Brain pericyte (primary cell): Measurements from ENCODE around the gene IDE.
"Not testable (repeated sequence)": the region's sequence is repeated elsewhere in the genome, so short reads cannot be mapped to it uniquely, and the experiment has no call there.

Source experiments
- DNase-seq: peaks from one replicate; pipeline ENCODE4 v3.0.0-alpha.2; 2012; ENCODE audit warnings: low read depth, low spot score

Gene IDE

DNA sequence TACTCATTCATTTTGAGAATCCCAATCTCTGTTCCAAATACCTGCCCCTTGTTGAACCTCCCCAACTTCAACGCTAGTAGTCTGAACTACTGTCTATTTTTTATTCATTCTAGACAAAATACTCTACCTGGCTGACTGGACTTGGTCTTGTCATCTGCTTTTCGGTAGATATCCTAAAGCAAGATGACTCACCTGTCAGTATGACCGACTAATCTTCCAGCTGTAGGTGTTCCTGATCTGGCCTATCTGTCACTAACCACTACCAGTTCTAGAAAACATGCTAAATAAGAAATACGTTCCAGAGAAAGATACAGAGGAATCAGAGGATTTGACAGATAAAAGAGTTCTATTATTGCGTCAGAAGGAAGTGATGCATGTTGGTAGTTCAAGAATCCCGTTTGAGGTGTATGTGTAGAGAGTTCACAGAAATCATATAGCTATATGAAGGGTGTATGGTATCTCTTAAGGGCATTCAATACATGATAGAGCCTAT is 81.1 kb downstream of the IDE start:
- no peak for DNase-seq

DNA sequence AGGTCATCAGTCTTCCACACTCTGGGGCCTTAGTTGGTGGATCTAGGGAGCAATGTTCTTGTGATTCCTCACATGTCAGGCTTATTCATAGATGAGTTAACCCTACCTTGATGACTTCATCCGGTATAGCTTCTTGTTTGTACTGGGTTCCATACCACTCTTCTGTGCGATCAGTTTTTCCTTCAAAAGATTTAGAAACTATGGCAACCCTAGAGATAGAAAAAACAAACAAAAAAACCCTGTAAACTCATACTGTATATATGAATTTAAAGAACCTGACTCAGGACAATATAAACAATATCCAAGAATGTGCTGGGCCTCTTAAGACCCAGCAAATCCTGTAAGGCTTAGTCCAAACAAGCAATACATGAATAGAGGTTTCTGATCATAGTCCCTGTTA is 83.5 kb downstream of the IDE start:
- DNase-seq: no peak

DNA sequence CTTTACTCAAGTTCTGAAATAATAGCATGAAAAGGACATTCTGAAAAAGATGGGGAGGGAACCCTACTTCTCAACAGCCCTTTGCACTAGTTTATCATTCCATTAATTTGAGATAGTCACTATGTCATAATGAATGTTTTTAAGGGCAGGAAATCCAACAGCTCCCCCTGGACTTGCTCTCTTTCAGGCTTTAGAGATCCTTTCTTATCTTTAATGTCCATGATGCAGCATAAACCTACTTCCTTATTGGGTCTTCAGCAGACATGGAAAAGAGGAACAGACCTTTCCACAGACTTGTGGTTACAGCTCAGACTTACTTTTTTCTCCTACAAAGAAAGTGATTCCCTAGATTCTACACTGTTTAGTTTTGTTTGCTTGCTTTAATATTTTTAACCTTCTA is 87.3 kb downstream of the IDE start:
- no peak for DNase-seq

DNA sequence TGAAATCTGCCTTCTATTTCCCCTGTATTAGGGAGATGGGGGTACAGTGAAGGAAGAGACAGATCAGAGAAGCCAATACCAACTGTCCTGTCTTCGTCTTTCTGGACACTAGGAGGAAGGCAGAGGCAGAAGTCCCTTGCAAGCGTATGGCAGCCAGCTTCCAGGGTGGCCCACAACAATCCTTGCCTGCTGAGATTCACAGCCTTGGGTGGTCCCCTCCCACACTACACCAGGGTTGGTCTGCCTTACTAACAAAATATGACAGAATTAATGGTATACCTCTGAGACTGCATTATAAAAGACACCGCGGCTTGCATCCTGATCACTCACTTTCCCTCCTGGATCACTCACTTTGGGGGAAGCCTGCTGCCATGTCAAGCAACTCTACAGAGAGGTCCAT is 90.4 kb downstream of the IDE start:
- no peak for DNase-seq

DNA sequence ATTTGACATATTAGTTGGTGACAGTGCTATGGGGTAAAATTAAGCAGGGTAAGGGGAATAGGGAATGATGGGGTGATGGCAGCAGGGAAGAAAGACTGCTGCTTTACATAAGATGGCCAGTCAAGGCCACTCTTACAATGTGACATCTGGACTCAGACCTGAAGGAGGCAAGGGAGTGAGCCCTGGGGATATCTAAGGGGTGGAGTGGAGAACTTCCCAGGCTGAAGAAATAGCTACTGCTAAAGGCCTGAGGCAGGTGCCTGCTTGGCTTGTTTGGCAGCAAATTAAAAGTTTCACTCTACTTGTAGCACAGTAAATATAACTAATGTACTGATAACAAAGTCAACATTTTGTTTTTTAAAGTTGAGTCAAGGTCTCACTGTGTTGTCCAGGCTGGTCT is 93.5 kb downstream of the IDE start:
- DNase-seq: no peak

DNA sequence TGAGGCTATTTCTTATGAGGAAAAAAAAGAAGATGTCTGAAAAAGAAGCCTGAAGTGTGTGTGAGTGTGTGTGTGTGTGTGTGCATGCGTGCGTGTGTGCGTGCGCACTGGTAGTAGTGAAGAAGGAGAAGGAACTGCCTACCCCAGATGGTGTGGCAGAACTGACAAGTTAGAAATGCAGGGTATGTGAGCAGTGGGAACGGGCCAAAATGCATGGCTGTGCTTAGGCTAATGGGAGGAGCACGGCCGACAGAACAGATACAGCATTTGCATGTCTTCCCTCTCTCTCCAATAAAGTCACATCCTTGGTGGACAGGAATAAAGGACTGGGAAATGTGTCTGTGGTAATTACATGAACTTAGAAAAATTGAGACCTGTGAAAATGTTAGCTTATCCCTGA is 94.3 kb downstream of the IDE start:
- DNase-seq: no peak

DNA sequence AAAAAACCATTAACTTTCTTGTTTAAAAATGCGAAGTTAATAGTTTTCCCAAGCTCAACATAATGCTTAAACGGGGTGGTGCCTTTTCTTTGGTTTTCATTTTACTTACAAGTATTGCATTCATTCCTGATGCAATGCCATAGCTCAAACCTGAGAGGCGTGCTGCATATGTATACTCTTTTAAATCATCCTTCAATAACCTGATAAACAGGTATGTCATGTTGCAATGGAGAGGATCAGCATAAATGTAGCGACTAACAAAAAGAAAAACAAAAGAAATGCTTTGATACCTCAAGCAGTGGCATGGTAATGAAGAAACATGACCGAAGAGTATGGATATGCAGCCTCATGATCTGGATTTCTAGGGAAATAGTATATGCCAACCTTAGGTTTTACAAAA is 95.4 kb downstream of the IDE start:
- DNase-seq: no peak

DNA sequence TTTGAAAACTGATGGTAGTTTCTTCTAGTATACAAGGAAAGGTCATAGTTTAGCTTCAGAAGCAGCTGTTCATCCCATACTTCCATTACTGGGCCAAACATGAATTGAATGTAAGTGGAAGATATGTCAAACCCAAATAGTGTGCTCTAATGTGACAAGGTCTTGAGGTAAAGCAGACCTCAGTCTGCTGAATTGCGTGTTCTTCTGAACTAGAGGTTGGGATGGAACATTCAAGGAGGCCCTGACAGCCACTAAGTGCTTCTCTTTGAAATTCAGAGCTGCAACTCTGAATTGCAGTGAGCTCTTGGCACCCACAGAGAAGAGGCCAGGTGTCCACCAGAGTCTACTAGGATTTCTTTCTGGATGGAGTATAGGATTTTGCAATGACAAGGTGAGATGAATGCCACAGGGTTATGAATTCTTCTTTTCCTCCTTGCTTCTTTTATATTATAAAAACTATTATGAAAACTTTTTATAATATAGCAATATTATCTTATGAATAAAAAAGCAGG is 98.5 kb downstream of the IDE start:
- DNase-seq: no peak

DNA sequence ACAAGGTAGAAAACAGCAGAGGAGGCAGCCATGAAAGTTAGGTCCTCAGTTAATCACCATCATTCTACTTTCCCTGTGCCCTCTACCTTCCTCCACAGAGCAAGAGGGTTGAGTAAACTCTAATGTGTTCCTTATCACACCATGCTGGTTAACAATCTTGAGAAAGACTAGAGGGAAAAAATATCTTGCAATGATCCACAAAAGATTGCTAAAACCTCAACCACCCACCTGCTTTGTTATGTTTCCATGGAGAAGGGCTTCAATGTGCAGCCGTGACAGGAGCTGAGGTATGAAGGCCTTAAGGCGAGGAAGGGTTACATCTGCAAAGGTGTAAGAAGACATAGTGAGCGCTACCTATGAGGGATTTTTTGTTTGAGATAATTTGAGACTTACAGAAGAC is 103.9 kb downstream of the IDE start:
- DNase-seq: no peak

DNA sequence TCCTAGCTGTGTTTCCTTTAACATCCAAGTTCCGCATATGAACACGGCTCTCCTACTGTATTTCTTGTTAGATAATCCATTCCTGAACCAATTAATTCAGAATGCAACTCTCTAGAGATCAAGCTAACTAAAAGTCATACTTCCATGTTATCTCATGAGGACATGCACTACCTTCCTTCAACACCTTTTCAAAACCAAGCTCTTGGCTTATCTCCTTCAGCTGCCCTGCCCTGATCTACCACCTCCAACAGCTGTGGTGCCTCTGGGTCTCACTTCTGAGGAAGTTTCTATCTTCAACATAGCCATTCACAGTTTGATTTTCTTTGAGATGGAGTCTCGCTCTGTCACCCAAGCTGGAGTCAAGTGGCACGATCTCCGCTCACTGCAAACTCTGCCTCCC is 109.5 kb downstream of the IDE start:
- no peak for DNase-seq

DNA sequence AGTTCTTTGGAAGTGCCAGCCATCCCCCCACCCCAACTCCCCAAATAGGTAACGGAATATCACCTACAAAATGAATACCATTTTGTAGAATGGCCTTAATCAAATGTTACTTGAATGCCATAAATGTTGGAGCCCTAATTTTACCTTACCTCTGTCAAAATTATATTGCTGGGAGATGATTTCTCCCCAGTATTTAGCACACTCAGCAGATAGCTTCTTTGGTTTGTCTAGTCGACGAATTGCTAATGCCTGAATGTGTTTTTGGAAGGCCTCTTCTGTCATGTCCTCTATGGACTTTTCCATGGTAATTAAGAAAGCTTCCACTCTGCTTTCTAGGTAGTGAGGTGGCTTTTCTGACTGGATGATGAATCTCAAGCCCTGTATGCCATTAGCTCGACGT is 110.3 kb downstream of the IDE start:
- DNase-seq: no peak

DNA sequence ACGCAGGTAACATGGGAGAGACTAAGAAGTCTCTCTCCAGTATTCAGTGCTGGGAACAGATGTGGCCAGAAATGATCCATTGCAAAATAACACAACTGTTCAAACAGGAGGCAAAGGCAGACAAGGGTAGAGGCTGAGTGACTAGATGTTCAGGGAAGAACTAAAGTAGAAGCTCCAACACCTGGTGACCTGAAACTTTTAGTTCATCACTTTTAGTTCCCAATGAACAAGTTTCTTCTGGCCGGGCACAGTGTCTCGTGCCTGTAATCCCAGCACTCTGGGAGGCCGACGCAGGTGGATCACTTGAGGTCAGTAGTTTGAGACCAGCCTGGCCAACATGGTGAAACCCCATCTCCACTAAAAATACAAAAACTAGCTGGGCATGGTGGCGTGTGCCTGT is 118.9 kb downstream of the IDE start:
- not testable (repeated sequence) for DNase-seq

DNA sequence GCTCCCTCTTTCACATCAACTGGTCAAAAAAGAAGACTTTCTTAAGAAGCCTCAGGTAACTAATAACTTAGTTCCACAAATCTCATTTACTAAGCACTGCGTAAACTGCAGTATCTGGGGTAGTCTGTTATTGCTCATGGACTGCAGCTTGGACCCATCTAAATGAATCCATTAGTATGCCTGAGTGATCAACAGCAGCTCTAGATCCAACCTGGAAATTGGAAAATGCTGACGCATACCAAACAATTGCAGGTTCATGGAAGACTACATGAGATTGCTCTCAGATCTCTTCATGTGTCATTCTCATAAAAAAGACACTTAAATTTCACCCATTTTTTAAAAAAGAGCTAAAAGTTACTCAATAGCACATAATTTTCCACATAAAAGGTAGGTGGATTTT is 121.6 kb downstream of the IDE start:
- DNase-seq: no peak

DNA sequence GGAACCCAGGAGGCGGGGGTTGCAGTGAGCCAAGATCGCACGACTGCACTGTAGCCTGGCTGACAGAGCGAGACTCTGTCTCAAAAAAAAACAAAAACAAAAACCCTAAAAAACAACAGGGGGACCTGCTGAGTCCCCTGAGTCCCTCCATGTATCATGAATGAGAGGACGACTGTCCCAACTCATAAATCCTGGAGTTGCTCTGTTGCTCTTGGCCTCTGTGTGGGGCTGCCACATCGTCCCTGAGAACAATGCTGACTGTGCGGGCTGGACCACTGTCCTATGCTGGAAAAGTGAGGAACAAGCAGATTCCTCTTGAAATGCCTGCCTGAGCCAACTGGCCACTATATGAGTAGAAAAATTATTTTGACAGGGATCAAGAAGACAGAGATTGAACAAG is 122.5 kb downstream of the IDE start:
- no peak for DNase-seq

DNA sequence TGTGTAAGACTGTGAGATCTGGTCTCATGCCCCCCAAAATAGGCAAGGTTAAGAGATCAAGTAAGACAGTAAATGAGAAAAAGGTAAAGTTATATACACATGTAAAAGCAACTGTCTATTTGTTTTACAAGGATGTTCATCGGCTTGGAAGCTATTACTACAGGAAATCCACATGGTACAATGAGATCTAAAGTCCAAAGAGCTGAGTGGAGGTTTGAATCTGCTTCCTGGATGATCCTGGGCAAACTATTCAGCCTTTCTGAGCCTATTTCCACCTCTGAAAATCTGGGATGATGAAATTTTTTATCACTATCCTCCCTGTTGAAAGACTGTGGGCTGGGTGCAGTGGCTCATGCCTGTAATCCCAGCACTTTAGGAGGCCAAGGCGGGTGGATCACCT is 123.0 kb downstream of the IDE start:
- DNase-seq: no peak

DNA sequence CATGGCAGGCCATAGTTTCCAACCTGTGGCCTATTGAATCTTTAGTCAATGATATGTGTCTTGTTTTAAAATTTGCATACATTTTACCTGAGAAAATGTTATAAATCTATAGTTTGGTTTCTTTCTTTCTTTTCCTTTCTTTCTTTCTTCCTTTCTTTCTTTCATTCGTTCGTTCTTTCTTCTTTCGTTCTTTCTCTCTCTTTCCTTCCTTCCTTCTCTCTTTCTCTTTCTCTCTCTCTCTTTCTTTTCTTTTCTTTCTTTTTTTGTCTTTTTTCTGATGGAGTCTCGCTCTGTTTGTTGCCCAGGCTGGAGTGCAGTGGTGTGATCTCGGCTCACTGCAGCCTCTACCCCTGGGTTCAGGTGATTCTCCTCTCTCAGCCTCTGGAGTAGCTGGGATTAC is 133.3 kb downstream of the IDE start:
- DNase-seq: no peak

DNA sequence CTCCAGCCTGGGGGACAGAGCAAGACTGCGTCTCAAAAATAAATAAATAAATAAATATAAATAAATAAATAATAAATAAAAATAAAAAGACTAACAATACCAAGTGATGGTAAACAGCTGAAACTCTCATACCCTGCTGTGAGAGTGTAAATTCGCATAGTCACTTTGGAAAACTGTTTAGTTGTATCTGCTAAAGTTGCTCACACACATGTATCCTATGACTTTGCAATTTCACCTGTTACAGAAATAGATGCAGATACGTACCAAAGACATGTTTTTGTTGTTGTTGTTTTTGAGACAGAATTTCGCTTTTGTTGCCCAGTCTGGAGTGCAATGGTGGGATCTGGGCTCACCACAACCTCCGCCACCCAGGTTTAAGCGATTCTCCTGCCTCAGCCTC is 135.7 kb downstream of the IDE start:
- DNase-seq: no peak

DNA sequence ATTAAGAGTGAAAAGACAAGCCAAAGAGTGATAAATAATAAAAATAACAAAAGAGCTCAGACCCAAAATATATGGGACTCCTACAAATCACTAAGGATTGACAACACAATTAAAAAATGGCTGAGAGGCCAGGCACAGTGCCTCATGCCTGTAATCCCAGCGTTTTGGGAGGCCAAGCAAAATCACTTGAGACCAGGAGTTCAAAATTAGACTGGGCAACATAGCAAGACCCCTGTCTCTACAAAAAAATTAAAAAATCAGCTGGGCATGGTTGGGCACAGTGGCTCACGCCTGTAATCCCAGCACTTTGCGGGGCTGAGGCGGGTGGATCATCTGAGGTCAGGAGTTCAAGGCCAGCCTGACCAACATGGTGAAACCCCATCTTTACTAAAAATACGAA is 137.3 kb downstream of the IDE start:
- no peak for DNase-seq

DNA sequence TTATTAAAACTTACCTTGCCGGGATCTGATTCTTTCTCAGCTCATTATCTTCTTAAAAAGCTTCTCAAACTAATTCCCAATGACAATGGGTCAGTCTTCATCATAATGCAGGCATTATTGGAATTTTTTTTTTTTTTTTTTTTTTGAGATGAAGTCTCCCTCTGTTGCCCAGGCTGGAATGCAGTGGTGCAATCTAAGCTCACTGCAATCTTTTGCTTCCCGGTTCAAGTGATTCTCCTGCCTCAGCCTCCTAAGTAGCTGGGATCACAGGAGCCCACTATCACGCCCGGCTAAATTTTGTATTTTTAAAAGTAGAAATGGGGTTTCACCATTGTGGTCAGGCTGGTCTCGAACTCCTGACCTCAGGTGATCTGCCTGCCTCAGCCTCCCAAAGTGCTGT is 137.8 kb downstream of the IDE start:
- not testable (repeated sequence) for DNase-seq

DNA sequence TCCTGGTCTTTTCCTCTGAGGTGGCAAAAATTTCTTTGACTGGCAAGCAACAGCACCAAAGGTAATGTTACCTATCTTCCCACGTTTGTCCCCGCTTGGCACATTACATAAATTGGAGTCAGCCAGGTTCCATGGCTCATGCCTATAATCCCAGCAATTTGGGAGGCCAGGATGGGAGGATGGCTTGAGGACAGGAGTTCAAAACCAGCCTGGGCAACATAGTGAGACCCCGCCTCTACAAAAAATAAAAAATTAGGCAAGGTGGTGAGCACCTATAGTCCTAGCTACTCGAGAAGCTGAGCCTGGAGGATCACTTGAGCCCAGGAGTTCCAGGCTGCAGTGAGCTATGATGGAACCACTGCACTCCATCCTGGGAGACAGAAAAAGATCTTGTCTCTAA is 139.5 kb downstream of the IDE start:
- no peak for DNase-seq

DNA sequence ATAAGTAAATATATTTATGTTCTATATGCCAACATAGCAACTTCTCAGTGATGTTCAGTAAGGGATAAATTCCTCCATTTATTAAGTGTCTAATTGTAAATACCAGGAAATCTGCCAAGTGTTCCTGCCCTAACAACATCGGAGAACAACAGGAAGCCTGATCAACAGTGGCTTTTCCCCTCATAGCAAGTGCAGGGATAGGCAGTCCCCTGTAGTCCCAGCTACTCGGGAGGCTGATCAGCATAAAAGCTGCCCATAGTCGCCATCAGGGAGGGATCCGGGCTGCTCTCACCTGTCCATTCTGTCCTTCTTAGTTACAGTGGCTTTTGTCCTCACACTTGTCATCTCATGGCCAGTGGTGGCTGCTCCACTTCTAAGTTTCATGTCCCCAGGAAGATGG is 141.3 kb downstream of the IDE start:
- no peak for DNase-seq

DNA sequence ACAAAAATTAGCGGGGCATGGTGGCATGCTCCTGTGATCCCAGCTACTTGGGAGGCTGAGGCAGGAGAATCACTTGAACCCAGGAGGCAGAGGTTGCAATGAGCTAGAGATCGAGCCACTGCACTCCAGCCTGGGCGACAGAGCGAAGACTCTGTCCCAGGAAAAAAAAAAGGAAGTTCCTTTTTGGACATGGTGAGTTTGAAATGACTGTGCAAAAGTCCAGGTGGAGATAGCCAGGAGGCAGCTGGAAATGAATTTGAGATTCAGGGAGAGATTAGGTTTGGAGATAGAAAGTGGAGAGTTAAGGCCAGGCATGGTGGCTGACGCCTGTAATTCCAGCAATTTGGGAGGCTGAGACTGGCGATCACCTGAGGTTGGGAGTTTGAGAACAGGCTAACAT is 143.8 kb downstream of the IDE start:
- no peak for DNase-seq

DNA sequence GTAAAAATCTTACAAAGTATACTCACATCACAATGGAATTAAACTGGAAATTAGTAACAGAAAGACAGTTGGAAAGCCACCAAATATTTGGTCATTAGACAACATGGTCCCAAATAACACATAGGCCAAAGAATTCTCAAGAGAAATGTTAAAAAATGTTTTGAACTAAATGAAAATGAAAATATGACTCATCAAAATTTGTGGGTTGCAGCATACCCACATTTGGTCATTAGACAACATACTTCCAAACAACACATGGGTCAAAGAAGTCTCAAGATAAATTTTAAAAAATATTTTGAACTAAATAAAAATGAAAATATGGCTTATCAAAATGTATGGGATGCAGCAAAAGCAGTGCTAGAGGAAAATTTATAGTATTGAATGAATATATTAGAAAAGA is 152.3 kb downstream of the IDE start:
- DNase-seq: no peak

DNA sequence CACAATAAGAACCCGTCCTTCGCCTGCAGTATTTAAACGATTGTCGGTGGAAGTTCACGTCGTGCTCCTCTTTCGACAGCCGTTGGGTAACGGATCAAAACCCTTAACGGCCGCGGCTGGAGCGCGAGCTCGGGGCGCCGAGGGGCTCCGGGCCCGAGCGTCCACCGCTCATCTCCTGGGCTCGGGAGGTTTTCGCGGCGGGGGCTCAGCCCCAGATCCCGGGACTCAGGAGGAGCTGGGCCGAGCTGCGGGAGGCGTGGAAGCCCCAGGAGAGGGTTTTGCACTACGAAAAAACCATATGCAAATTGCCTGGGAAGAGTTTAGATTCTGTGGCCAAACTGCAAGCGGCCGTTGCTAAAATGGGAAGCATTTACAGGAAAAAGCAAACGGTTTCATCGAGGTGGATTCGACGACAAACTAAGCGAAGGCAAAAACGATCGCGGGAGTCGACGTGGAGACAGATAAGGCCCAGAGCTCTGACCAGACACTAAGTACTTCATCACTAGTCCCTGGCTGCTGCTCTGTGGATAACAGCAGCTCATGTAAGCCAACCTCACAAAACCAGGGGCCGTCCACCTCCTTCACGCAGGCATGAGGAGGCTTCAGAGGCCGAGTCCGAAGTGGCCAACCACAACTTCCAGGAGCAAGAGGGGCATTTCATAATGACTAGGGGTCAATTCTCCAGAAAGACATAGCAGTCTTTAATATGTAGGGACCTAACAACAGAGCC is 153.2 kb downstream of the IDE start:
- no peak for DNase-seq
